Measurements from ENCODE around the gene LAMA5. TPM values are rescaled to one million over a fixed set of nuclear protein-coding genes. Genes with fewer than 3 reads are reported as not detected.
A peak's percentile ranks its signal among the peaks of the same experiment; 100 is the strongest.

Gene LAMA5
- total RNA-seq, 8 experiments from 2014 or later, result 9.7 to 45.4 (median 24.9) TPM

- Histone ChIP-seq H3K4me1 (replicated peaks in 1 of 2) (peaks cover 3 to 6% of the 10 kb centered on the region in 2 donors), H3K4me3 (no peak overlapping the region), H3K27ac (no peak overlapping the region)
- ATAC-seq (replicated peaks in 6 of 8), result no peak
- 66 to 100% (median 94%) methylated on average over 1 to 4 of the region's 26 CpGs; no CpG with 5 or more reads in 4 of the 10 experiments for WGBS, 10 experiments
- in situ Hi-C loops (cut with MboI; ENCODE audit: low pct_unique_long_range_greater_than_20kb in 2 of 9, low sequenced_read_pairs in 9 of 9, unreplicated experiment in 9 of 9), result loop anchor here in 1 of 9 experiments (10.0 kb wide), 1 partner anchor 75 kb away; the partner anchor contains the start of gene RPS21
Observed at GRCh38 chr20:62309198-62309944, 57.7 kb downstream of the LAMA5 start.

GRCh38 chr20:62308102-62308822 is 58.9 kb downstream of the LAMA5 start:
- in situ Hi-C loops (cut with MboI; ENCODE audit: low pct_unique_long_range_greater_than_20kb in 2 of 9, low sequenced_read_pairs in 9 of 9, unreplicated experiment in 9 of 9), result loop anchor here in 1 of 9 experiments (10.0 kb wide), 1 partner anchor 77 kb away; the partner anchor contains the start of gene RPS21
- Histone ChIP-seq H3K27ac (no peak overlapping the region), H3K4me1 (replicated peaks in 1 of 2) (peaks cover 9 to 12% of the 10 kb centered on the region in 2 donors), H3K4me3 (no peak overlapping the region)
- WGBS, 10 experiments, result 83 to 100% (median 89%) methylated on average over 1 to 11 of the region's 29 CpGs; no CpG with 5 or more reads in 3 of the 10 experiments
- ATAC-seq (replicated peaks in 6 of 8), result no peak

GRCh38 chr20:62307226-62308101 is 59.6 kb downstream of the LAMA5 start:
- ATAC-seq (replicated peaks in 6 of 8), result no peak
- H3K27ac ChIP-seq, result no peak overlapping the region
- in situ Hi-C loops (cut with MboI; ENCODE audit: low pct_unique_long_range_greater_than_20kb in 2 of 9, low sequenced_read_pairs in 9 of 9, unreplicated experiment in 9 of 9), result loop anchor here in 1 of 9 experiments (10.0 kb wide), 1 partner anchor 77 kb away; the partner anchor contains the start of gene RPS21
- no peak overlapping the region for H3K4me3 ChIP-seq
- 80 to 100% (median 95%) methylated on average over 1 to 16 of the region's 42 CpGs; no CpG with 5 or more reads in 7 of the 10 experiments for whole genome bisulfite sequencing, 10 experiments
- H3K4me1 ChIP-seq (replicated peaks in 1 of 2), result peaks cover 9 to 12% of the 10 kb centered on the region in 2 donors

GRCh38 chr20:62306414-62307187 is 60.5 kb downstream of the LAMA5 start:
- no peak overlapping the region for H3K27ac ChIP-seq
- no peak overlapping the region for H3K4me3 ChIP-seq
- 100% methylated on average over 4 to 7 of the region's 27 CpGs; no CpG with 5 or more reads in 6 of the 10 experiments for WGBS, 10 experiments
- no peak for ATAC-seq (replicated peaks in 6 of 8)
- in situ Hi-C loops (cut with MboI; ENCODE audit: low pct_unique_long_range_greater_than_20kb in 2 of 9, low sequenced_read_pairs in 9 of 9, unreplicated experiment in 9 of 9), result loop anchor here in 1 of 9 experiments (10.0 kb wide), 1 partner anchor 78 kb away; the partner anchor contains the start of gene RPS21
- H3K4me1 ChIP-seq (replicated peaks in 1 of 2), result peaks cover 9 to 12% of the 10 kb centered on the region in 2 donors

DNA sequence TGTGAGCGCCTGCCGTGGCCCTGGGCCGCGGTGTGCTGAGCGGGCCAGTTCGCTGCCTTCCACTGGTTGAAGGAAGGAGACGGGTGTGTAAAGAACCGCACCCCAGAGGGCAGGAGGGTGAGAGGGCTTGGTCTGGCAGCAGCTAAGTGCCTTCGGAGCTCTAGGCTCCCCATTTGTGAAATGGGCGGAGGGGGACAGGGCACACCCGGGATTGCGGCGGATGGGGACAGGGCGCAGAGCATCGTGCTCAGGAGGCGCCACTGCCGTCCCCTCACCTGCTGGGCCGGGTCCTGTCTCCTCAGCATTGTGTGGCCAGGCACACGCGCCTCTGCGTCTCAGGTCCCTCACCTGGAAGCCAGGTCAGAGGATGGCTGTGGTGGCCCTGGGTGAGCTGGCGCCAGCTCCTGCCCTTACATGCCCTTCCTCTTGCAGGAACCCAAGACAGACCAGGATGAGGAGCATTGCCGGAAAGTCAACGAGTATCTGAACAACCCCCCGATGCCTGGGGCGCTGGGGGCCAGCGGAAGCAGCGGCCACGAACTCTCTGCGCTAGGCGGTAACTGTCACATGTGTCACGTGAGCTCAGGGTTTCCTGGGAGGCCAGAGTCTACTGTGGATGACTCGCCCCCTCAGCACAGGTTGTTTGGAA is 61.2 kb downstream of the LAMA5 start:
- Histone ChIP-seq H3K27ac (no peak overlapping the region), H3K4me3 (no peak overlapping the region), H3K4me1 (replicated peaks in 1 of 2) (peaks cover 9 to 12% of the 10 kb centered on the region in 2 donors)
- ATAC-seq (replicated peaks in 6 of 8), result no peak
- in situ Hi-C loops (cut with MboI; ENCODE audit: low pct_unique_long_range_greater_than_20kb in 2 of 9, low sequenced_read_pairs in 9 of 9, unreplicated experiment in 9 of 9), result loop anchor here in 1 of 9 experiments (10.0 kb wide), 1 partner anchor 79 kb away; the partner anchor contains the start of gene RPS21
- 77 to 100% (median 95%) methylated on average over 1 to 11 of the region's 33 CpGs; no CpG with 5 or more reads in 5 of the 10 experiments for WGBS, 10 experiments

- H3K4me1 ChIP-seq (replicated peaks in 1 of 2), result peaks cover 9 to 12% of the 10 kb centered on the region in 2 donors
- no peak for ATAC-seq (replicated peaks in 6 of 8)
- H3K4me3 ChIP-seq, result no peak overlapping the region
- WGBS, 10 experiments, result 20 to 100% (median 81%) methylated on average over 1 to 14 of the region's 18 CpGs; no CpG with 5 or more reads in 3 of the 10 experiments
- in situ Hi-C loops (cut with MboI; ENCODE audit: low pct_unique_long_range_greater_than_20kb in 2 of 9, low sequenced_read_pairs in 9 of 9, unreplicated experiment in 9 of 9), result loop anchor here in 1 of 9 experiments (10.0 kb wide), 1 partner anchor 80 kb away; the partner anchor contains the start of gene RPS21
- no peak overlapping the region for H3K27ac ChIP-seq
Observed at GRCh38 chr20:62305149-62305764, 61.9 kb downstream of the LAMA5 start.

DNA sequence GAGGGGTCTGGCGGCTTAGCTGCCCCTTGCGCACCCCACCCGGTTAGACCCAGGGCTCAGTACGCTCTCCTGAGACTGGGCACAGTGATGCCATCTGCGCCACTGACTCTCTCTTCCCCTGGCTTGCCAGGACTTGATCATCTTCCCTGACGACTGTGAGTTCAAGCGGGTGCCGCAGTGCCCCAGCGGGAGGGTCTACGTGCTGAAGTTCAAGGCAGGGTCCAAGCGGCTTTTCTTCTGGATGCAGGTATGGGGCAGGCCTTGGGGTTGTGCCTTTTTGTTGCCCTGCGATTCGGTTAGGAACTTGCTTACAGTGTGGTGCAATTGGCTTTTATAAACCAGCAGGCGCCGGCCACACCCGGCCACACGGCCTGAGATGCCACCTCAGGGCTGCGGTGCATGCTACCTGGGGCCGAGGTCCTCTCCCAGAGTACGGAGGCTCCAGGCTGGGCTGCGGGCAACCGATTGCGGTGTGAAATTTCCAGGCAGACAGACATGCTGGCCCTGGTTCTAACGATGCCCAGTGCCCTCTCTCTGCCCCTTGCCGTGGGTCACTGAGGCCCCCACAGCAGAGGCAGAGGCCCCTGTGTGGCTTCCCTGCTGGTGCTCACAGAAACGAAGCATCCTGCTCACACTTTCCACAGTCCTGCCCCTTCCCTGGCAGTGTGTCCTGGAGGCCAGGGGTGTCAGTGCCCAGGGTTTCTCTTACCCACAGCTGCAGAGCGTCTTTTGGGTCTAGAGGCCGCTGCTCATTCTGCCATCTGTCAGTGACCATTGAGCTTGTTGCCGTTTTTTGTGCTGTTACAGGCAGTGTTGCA is 62.6 kb downstream of the LAMA5 start:
- WGBS, 10 experiments, result 57 to 83% (median 76%) methylated on average over 1 to 9 of the region's 29 CpGs; no CpG with 5 or more reads in 4 of the 10 experiments
- in situ Hi-C loops (cut with MboI; ENCODE audit: low pct_unique_long_range_greater_than_20kb in 2 of 9, low sequenced_read_pairs in 9 of 9, unreplicated experiment in 9 of 9), result loop anchor here in 1 of 9 experiments (10.0 kb wide), 1 partner anchor 80 kb away; the partner anchor contains the start of gene RPS21
- no peak overlapping the region for H3K27ac ChIP-seq
- H3K4me1 ChIP-seq (replicated peaks in 1 of 2), result peaks cover 9 to 12% of the 10 kb centered on the region in 2 donors
- peak overlapping the region; percentile 71 to 93 (median 84) for H3K4me3 ChIP-seq
- no peak for ATAC-seq (replicated peaks in 6 of 8)

DNA sequence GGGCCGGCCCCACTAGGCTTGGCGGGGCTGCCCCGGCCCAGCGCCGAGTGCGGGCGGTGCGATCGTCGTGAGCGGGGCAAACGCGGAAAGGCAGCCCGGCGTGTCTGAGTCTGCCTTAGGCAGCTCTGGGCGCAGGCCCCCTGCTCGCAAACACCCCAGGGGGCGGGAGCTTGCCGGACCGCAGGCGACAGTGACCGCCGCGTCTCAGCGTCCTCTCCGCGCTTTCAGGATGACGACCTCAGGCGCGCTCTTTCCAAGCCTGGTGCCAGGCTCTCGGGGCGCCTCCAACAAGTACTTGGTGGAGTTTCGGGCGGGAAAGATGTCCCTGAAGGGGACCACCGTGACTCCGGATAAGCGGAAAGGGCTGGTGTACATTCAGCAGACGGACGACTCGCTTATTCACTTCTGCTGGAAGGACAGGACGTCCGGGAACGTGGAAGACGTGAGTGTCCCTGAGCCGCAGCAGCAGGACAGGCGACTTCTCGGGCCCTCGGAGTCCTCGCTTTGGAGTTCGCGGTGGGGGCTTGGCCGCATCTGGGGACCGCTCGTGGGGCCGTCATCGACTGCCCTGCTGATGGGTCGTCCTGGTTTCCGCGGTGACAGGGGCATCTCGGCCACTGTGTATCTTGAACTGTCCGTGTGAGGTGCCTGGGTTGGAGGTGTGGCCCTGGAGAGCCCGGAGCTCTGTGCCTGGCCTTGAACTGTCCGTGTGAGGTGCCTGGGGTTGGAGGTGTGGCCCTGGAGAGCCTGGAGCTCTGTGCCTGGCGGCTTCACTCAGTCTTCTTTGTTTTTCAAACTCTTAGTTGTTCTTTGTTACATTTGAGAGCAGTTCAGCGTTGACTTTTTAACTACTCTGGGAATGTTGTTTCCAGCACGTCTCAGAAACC is 63.5 kb downstream of the LAMA5 start:
- Histone ChIP-seq H3K4me1 (replicated peaks in 1 of 2) (peaks cover 9 to 12% of the 10 kb centered on the region in 2 donors), H3K27ac (peak overlapping the region; percentile 80 to 89), H3K4me3 (peak overlapping the region; percentile 71 to 93 (median 84))
- ATAC-seq (replicated peaks in 6 of 8), result peak in 4 of 8 experiments; percentile 1 to 7 (median 6)
- WGBS, 10 experiments, result 0 to 20% (median 3%) methylated on average over 1 to 19 of the region's 66 CpGs; no CpG with 5 or more reads in 6 of the 10 experiments
- in situ Hi-C loops (cut with MboI; ENCODE audit: low pct_unique_long_range_greater_than_20kb in 2 of 9, low sequenced_read_pairs in 9 of 9, unreplicated experiment in 9 of 9), result loop anchor here in 1 of 9 experiments (10.0 kb wide), 1 partner anchor 81 kb away; the partner anchor contains the start of gene RPS21

GRCh38 chr20:62303062-62303339 is 64.1 kb downstream of the LAMA5 start:
- Histone ChIP-seq H3K4me1 (replicated peaks in 1 of 2) (peaks cover 9 to 12% of the 10 kb centered on the region in 2 donors), H3K4me3 (peak overlapping the region; percentile 71 to 93 (median 84)), H3K27ac (peak overlapping the region; percentile 80 to 89)
- peak in 4 of 8 experiments; percentile 0 to 1 (median 1) for ATAC-seq (replicated peaks in 6 of 8)
- WGBS, 10 experiments, result no CpG with 5 or more reads among the region's 39 CpGs
- in situ Hi-C loops (cut with MboI; ENCODE audit: low pct_unique_long_range_greater_than_20kb in 2 of 9, low sequenced_read_pairs in 9 of 9, unreplicated experiment in 9 of 9), result loop anchor here in 1 of 9 experiments (10.0 kb wide), 1 partner anchor 82 kb away; the partner anchor contains the start of gene RPS21
